GM15510 (cell line): ENCODE measurements around the gene HLA-DRB5.

Experiments used
- POLR2A ChIP-seq: IDR thresholded peaks from 3 replicates; pipeline ENCODE4 v1.6.1; 2011; ENCODE audit warnings: borderline replicate concordance; ENCODE audit not compliant: insufficient read length; ENCODE audit errors: extremely low read depth

Gene HLA-DRB5

DNA sequence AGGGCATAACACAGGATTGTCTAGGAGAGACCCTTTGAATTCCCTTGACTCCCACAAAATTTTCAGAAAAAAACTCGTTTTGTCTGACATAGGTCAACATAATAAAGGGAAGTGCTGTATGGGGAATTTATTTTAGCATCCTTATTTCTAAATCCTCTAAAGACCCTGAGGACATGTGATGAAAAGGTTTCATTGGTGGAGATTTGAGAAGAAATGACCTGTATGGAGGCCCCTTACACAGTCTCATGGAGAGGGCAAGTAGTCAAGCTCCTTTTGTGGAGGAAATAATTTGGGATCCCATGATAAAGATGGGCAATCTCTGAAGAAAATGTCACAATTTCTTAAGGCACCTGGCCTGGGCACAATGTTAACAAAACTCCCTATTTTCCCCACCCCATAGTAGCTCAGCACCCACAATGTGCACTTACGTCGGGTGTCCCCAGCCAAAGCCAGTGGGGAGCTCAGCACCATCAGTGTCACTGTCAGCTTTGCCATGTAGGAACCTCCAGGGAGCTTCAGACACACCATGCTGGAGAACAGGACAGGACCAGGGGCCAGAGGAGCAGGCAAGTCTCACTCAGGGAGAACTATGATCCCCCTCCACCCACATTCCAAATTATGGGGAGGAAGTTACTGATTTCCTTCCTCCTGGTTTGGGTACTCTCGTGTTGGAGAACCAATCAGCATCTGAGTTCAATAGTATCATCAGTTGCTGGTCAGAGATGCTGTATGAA lies at the start of gene HLA-DRB5:
HLA-DRB5 (minus strand) TSS at position 591 of the 734 bp plus-strand sequence; CDS start at position 528, 63 bp downstream.
- peak; percentile 57 for TF ChIP-seq POLR2A

DNA sequence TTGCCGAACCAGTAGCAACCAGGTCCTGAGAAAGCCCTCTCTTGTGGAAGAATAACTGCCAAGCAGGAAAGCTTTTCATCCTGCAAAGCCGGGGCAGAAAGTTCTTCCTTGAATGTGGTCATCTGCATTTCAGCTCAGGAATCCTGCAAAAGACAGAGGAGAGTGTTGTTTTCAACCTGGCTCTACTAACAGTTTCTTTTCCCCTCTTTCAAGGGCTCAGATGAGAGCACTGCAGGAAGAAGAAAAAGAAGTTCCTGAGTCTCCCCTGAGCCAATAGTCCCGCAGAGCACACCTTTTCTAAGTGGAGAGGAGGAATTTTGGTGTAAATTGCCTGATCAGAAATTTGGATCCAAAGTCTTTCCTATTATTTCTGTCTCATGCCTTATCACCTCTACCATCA lies 48.9 kb upstream of the HLA-DRB5 start:
- no peak for TF ChIP-seq POLR2A

DNA sequence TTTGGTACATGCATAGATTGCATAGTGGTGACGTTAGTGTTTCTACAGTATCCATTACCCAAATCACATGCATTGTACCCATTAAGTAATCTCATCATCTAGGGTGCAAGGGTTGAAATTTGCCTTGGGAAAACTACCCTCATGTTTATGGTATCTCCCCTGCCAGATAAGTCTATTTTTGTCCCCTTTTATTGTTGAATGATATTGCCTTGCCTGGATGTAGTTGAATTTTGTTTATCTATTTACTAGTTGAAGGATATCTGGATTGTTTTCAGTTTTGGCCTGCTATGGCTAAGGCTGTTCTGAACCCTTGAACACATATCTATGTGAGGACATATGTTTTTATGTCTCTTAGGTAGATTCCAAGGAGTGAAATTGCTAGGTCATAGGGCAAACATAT lies 46.2 kb upstream of the HLA-DRB5 start:
- TF ChIP-seq POLR2A, result no peak

DNA sequence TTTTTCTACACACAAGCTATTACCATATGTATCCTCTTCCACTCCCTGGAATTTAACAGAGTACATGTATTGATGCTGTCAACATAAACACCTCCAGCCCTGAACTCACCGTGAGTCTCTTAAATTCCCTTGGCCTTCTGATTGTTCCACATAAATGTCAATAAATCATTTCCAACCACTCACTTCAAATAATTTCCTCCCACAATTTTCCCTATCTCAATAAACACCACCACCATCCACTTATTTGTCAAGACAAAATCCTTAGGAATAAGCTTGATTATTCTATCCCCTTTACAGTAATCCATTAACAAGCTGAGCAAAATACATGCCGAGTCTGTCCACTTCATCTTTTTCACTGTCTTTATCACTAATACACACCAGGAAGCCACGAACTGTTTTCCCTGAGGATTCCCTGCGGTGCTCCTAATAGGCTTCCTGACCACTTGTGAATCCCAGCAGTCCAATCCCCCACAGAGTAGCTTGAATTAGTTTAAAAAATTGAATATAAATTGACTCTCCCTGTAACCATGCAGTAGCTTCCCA lies 40.3 kb upstream of the HLA-DRB5 start:
- TF ChIP-seq POLR2A, result no peak

DNA sequence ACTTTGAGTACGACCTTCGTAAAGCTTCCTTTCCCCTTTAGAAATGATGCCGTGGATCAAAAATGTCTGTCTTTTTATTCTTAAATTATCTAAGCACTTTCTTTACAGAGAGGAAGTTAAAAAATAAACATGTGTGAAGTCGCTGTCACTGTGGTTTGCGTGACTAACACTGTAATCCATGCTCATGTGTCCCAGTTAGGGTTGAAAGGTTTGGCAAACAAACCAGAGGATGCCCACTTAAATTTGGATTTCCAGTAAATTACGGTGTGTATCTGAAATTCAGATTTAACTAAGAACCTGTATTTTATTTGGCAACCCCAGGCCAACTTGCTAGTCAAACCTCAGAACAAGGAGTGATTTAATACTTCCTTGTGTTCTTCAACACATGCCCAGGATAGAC lies 38.5 kb upstream of the HLA-DRB5 start:
- TF ChIP-seq POLR2A, result no peak

DNA sequence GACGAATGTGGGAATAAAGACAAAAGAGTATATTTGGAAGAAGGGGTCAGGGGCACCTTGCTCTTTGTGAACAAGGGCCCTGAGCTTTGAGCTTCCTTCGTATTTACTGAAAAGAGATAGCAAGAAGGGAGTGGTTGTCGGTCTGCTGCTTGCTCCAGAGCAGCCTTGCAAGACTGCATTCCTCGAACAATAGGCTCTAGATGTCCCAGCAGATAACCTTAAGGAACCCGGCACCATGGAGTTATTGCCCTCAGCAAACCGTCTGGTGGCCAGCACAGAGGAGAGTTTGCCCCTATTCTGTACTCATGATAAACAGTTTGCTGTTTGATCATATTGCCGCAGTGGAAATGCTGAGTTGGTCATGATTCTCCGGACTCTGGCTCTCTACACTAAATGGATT lies 36.9 kb upstream of the HLA-DRB5 start:
- no peak for TF ChIP-seq POLR2A

DNA sequence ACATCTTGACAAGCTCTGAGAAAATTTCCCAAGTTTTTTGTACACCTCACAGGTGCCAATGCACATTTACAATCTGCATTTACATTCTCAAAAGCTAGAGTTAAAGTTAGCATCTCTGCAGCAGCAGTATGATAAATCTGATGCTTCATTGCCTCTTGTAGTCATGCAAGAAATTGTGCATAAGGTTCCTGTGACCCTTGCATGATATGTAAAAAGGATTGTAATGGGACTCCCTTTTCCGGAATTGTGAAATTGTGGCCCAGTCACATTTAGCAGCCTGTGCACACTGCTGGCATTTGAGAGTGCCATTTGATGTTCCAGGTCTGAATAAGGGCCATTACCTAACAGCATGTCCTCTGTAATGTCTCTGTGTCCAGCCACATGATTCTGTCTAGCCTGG lies 35.4 kb upstream of the HLA-DRB5 start:
- TF ChIP-seq POLR2A, result no peak

DNA sequence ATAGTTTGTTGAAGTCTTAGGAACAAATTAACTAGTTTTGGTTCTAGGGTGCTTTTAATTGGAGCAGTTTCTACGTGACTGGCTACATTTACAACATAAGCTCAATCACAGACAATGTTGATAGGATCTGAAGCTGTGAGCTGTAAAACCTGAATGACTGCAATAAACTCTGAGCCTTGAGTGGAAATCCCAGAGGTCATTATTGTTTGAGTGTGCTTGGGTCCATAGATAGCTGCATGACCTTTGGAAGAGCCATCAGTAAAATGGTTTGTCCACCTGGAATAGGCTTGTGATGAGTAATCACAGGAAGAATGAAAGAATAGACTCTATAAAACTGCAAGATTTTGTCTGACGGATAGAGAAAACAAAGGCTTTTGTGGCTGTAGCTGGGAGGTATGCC lies 32.9 kb upstream of the HLA-DRB5 start:
- no peak for TF ChIP-seq POLR2A

DNA sequence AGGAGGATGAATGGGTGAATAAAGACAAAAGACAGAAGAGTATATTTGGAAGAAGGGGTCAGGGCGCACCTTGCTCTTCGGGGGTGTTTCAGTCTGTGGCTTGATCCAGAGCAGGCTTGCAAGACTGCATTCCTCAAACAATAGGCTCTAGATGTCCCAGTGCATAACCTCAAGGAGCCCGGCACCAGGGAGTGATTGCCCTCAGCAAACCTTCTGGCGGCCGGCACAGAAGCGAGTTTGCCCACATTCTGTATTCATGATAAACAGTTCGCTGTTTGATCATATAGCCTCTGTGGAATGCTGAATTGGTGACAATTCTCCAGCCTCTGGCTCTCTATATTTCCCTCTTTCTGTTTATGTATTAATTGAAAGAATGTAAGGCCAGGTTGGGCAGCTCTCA lies 29.7 kb upstream of the HLA-DRB5 start:
- TF ChIP-seq POLR2A, result no peak

DNA sequence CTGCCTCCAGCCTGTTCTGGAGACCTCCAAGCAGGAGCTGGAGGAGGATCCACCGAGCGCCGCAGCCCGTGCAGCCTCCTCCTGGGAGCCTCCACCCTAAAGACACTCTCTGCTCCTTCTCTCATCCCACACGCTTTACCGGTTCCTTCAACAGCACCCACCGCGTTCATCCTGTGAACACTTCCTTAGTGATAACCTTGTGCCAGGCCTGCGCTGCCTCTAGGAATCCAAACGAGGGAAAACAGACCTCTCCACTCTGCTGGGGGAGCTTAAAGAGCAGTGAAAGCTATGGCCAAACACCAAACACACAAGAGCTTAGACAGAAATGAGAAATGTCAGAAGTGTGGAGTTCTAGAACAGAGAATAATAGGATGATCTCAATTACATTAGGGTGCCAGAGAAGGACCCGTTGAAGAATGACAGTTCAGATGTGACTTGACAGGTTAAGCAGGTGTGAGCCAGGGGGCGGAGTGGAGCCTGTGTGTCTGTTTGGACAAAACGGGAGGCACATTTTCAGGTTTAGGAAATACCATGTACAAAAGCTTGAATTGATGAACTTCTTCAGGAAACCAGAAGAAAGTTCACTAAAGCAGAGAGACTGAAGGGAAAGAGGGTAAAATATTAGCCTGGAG lies 28.5 kb upstream of the HLA-DRB5 start:
- TF ChIP-seq POLR2A, result no peak

DNA sequence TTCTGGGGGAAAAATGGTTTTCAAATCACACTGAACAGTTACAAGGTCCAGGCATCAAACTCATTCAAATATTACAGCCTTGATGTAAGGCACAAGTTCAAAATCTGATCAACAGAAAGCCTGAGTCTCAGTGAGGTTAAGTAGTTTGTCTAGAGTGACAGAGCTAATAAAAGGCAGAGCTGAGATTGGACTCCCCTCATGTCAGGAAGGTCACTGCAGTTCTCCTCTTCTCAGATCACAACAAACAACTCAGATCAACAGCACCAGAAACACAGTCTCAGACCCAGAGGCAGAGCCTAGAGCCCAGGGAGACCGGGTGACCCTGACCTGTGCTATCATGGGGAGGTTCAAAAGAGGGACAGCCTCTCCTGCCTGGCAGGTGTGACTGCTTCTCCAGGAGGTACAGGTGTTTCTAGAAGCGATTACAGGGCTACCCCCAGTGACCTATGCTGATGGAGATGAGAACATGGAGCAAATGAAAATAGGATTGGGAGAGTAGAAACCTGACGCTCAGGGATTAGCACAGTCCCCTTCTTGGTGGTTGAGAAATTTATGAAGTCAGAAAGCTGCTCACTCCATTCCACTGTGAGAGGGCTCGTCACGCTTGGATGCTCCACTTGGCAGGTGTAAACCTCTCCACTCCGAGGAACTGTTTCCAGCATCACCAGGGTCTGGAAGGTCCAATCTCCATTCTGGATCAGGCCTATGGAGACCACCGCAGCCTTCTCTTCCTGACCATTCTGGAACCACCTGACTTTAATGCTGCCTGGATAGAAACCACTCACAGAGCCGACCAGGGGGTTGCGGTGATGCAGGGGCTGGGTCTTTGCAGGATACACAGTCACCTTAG lies 24.3 kb upstream of the HLA-DRB5 start:
- no peak for TF ChIP-seq POLR2A

DNA sequence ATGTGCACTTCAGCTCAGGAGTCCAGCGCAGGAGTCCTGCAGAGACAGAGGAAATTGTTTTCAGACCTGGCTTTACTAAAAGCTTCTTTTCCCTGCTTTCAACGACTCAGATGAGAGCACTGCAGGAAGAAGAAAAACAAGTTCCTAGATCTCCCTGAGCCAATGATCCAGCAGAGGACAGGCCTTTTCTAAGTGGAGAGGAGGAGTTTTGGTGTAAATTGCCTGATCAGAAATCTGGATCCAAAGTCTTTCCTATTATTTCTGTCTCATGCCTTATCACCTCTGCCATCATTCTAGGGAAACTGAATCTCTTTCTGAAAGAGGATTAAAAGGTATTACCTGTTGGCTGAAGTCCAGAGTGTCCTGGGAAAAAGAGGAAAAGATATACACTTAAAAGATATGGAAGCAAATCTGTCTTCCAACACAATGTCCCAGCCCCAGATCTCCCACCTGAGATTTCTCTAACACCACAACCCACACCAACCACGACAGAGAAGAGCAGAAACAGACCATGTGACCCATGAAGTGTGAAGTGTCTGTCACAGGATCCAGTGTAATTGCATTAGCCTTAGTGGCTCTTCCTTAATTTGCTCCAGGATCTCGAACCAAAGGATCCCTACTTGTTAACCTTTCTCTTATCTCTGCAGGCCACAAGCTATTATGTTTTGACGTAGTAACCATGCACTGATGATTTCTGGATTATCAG lies 23.1 kb upstream of the HLA-DRB5 start:
- TF ChIP-seq POLR2A, result no peak

DNA sequence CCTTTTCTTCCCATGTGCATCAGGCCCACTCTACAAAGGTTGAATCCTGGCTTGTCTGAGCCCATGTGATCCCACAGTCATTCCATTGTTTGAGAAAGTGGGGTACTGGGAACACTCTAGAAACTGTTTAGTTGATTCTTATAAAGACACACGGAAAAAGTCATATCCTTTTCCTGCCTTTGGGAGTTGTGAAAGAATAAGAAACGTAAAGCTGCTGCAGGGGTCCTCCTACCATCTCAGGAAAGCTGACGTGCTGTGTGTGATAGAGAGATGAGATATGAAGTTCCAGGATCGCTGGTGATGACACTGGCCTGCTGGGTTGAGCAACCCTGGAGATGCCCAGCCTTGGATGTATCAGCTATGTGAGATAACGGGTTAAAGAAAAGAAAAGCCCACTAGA lies 21.3 kb upstream of the HLA-DRB5 start:
- TF ChIP-seq POLR2A, result no peak

DNA sequence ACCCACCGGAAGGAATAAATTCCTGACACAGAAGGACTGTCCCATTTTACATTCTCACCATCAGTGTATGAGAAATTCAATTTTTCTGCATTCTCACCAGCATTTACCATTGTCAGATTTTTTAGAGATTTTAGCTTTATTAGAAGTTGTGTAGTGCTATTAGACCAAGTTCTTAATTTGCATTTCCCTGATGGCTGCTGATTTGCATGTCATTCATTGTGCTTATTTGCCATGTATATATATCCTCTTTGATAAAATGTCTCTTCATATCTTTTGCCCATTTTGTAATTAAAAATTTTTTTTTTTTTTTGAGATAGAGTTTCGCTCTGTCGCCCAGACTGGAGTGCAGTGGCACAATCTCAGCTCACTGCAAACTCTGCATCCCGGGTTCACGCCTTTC lies 9.8 kb upstream of the HLA-DRB5 start:
- no peak for TF ChIP-seq POLR2A

DNA sequence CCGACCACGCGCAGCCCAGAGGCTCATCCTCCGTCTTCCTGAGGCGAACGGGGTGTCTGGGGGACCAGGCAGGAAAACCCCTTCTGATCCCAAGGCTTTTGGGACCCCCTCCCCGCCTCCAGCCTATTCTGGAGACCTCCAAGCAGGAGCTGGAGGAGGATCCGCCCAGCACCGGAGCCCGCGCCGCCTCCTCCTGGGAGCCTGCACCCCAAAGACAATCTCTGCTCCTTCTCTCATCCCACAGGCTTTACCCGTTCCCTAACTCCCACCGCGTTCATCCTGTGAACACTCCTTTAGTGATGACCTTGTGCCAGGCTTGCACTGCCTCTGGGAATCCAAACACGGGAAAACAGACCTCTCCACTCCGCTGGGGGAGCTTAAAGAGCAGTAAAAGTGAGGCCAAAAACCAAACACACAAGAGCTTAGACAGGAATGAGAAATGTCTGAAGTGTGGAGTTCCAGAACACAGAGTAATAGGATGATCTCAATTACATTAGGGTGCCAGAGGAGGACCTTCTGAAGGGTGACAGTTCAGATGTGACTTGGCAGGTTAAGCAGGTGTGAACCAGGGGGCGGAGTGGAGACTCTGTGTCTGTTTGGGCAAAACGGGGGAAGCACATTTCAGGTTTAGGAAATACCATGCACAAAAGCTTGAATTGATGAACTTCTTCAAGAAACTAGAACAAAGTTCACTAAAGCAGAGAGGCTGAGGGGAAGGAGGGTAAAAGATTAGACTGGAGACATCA lies 7.6 kb downstream of the HLA-DRB5 start:
- TF ChIP-seq POLR2A, result no peak

DNA sequence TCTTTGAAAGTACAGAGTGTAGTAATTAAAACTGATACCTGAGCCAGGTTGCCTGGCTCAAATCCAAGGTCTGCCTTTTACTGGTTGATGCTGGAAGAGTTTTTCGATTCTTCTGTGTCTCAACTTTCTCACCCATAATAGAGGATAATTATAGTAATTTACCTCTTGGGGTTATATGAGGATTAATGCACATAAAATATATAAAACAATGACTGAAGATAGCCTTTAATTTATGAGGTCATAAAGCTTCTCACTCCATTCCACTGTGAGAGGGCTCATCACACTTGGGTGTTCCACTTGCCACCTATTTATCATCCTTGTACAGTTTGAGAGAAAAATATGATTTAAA lies 10.2 kb downstream of the HLA-DRB5 start:
- no peak for TF ChIP-seq POLR2A
